Measurements from ENCODE around the gene PRR19. TPM values are rescaled to one million over a fixed set of nuclear protein-coding genes. Genes with fewer than 3 reads are reported as not detected.

PRR19 gene
- polyA plus RNA-seq, 1 donor from 2014 or later = 2.4 TPM

GRCh38 chr19:42334697-42335373 is 32.9 kb downstream of the PRR19 start:
- H3K9me3 ChIP-seq (ENCODE audit: low read length) = no peaks in the 10 kb centered on the region
- peaks cover 4% of the 10 kb centered on the region for H3K79me2 ChIP-seq (replicated peaks; ENCODE audit: insufficient read depth, low read length)
- no peak overlapping the region for H3K9ac ChIP-seq (ENCODE audit: low read length)
- no peaks in the 10 kb centered on the region for H3F3A ChIP-seq (ENCODE audit: insufficient read depth, low read length, poor library complexity, severe bottlenecking)
- no peaks in the 10 kb centered on the region for H4K20me1 ChIP-seq (ENCODE audit: insufficient read depth)
- H3K27ac ChIP-seq (ENCODE audit: low read length) = no peak overlapping the region
- H3K27me3 ChIP-seq (ENCODE audit: insufficient read depth, low read depth, low read length) = no peaks in the 10 kb centered on the region
- peaks cover 6% of the 10 kb centered on the region for H3K36me3 ChIP-seq (ENCODE audit: insufficient read depth, low read length)
- H3K4me2 ChIP-seq (ENCODE audit: low read length) = no peak overlapping the region
- H3K4me3 ChIP-seq (ENCODE audit: low read length) = no peak overlapping the region
- TF ChIP-seq RAD21 (conservative IDR thresholded peaks at IDR 0.05) = no peak
- no peak for TF ChIP-seq MXI1 (conservative IDR thresholded peaks at IDR 0.05; ENCODE audit: poor library complexity, severe bottlenecking)
- no peak for TF ChIP-seq REST (IDR thresholded peaks at IDR 0.05; ENCODE audit: borderline replicate concordance)
- no peak for TF ChIP-seq CTCF (IDR thresholded peaks at IDR 0.05; ENCODE audit: poor library complexity, severe bottlenecking)
- no peak for TF ChIP-seq EZH2 (IDR thresholded peaks at IDR 0.05; ENCODE audit: borderline replicate concordance, insufficient read depth, low read length, poor library complexity, severe bottlenecking)
- TF ChIP-seq POLR2AphosphoS5 (IDR thresholded peaks at IDR 0.05) = no peak
- no peak for TF ChIP-seq EP300 (conservative IDR thresholded peaks at IDR 0.05; ENCODE audit: poor library complexity, severe bottlenecking)
- TF ChIP-seq SMC3 (conservative IDR thresholded peaks at IDR 0.05; ENCODE audit: poor library complexity) = no peak
- no peak for TF ChIP-seq TAF1 (IDR thresholded peaks at IDR 0.05; ENCODE audit: low read depth)
- H3K9me2 ChIP-seq (ENCODE audit: insufficient read depth, low read length) = no peaks in the 10 kb centered on the region
- H2AFZ ChIP-seq (ENCODE audit: low read depth, low read length) = no peak overlapping the region

GRCh38 chr19:42335374-42335936 is 33.5 kb downstream of the PRR19 start:
- no peak overlapping the region for H3K4me3 ChIP-seq (ENCODE audit: low read length)
- no peaks in the 10 kb centered on the region for H3K27me3 ChIP-seq (ENCODE audit: insufficient read depth, low read depth, low read length)
- H4K20me1 ChIP-seq (ENCODE audit: insufficient read depth) = no peaks in the 10 kb centered on the region
- no peaks in the 10 kb centered on the region for H3K9me2 ChIP-seq (ENCODE audit: insufficient read depth, low read length)
- no peaks in the 10 kb centered on the region for H3K79me2 ChIP-seq (replicated peaks; ENCODE audit: insufficient read depth, low read length)
- no peak overlapping the region for H2AFZ ChIP-seq (ENCODE audit: low read depth, low read length)
- peaks cover 6% of the 10 kb centered on the region for H3K36me3 ChIP-seq (ENCODE audit: insufficient read depth, low read length)
- H3K9me3 ChIP-seq (ENCODE audit: low read length) = no peaks in the 10 kb centered on the region
- H3F3A ChIP-seq (ENCODE audit: insufficient read depth, low read length, poor library complexity, severe bottlenecking) = no peaks in the 10 kb centered on the region
- H3K4me2 ChIP-seq (ENCODE audit: low read length) = no peak overlapping the region
- no peak for TF ChIP-seq SMC3 (conservative IDR thresholded peaks at IDR 0.05; ENCODE audit: poor library complexity)
- TF ChIP-seq EP300 (conservative IDR thresholded peaks at IDR 0.05; ENCODE audit: poor library complexity, severe bottlenecking) = no peak
- no peak for TF ChIP-seq CTCF (IDR thresholded peaks at IDR 0.05; ENCODE audit: poor library complexity, severe bottlenecking)
- TF ChIP-seq MXI1 (conservative IDR thresholded peaks at IDR 0.05; ENCODE audit: poor library complexity, severe bottlenecking) = no peak
- no peak for TF ChIP-seq REST (IDR thresholded peaks at IDR 0.05; ENCODE audit: borderline replicate concordance)
- no peak for TF ChIP-seq EZH2 (IDR thresholded peaks at IDR 0.05; ENCODE audit: borderline replicate concordance, insufficient read depth, low read length, poor library complexity, severe bottlenecking)
- no peak for TF ChIP-seq POLR2AphosphoS5 (IDR thresholded peaks at IDR 0.05)
- no peak for TF ChIP-seq RAD21 (conservative IDR thresholded peaks at IDR 0.05)
- no peak for TF ChIP-seq TAF1 (IDR thresholded peaks at IDR 0.05; ENCODE audit: low read depth)
- no peak overlapping the region for H3K27ac ChIP-seq (ENCODE audit: low read length)
- H3K9ac ChIP-seq (ENCODE audit: low read length) = no peak overlapping the region

Data from neural cell (in vitro differentiated cells).